HepG2 (cell line): ENCODE results near the gene GUCA1A. TPM values are rescaled to one million over a fixed set of nuclear protein-coding genes. Genes with fewer than 3 reads are reported as not detected.

Source experiments
- ATAC-seq: fragments of 200-7000 bp; cut with Tn5 transposase; 3 replicates; pipeline ENCODE4 v1.9.1; 2020; ENCODE audit warnings: mild to moderate bottlenecking, moderate library complexity
- BruUV-seq: library from RNA; stranded (reverse); fragments of 400-500 nt; replicated peaks from 2 replicates; lab custom pipeline; 2021; lab: Mats Ljungman, UMichigan
- CTCF ChIA-PET: fragments of 300-600 bp; formaldehyde crosslinking; extraction: SDS; loops from one replicate; lab custom pipeline; 2021; ENCODE audit warnings: low total read pairs, inconsistent platforms, low intra/inter-chr PET ratio; lab: Yijun Ruan, JAX
- POLR2A ChIA-PET: fragments of 350-600 bp; sonication (Branson Sonifier 250); formaldehyde crosslinking; loops from one replicate; lab custom pipeline; 2020; ENCODE audit warnings: antibody characterized with exemption, inconsistent platforms; lab: Yijun Ruan, JAX
- DNase-seq: peaks from one replicate; pipeline ENCODE4 v3.0.0-alpha.2; 2015; ENCODE audit warnings: low spot score
- FAIRE-seq: peaks from 3 replicates; lab custom pipeline; 2011; peaks lifted over from hg19 to GRCh38; lab: Jason Lieb, UNC
- H2AFZ ChIP-seq: one replicate; pipeline ENCODE4 v1.6.1; 2011; ENCODE audit warnings: low read length, inconsistent platforms
- H3K27ac ChIP-seq: fragments of 300-600 bp; 3 replicates; pipeline ENCODE4 v1.8.0; 2011; ENCODE audit warnings: mixed run types, mild to moderate bottlenecking, mixed read lengths, low read length, inconsistent platforms; ENCODE audit not compliant: insufficient read depth; ENCODE audit errors: extremely low read length
- H3K27me3 ChIP-seq, 2 experiments: fragments of 200-600 bp in 1 of 2; 2 replicates in 1 of 2; 3 replicates in 1 of 2; pipeline versions ENCODE4 v1.6.0 to v1.8.0; 2011; ENCODE audit warnings: low read length in 2 of 2, mild to moderate bottlenecking in 2 of 2, moderate library complexity in 2 of 2, inconsistent platforms in 1 of 2; ENCODE audit not compliant: insufficient read depth in 2 of 2, control insufficient read depth in 1 of 2
- H3K36me3 ChIP-seq, 2 experiments: fragments of 200-600 bp in 1 of 2; replicated peaks in 1 of 2; 2 replicates in 1 of 2; 3 replicates in 1 of 2; pipeline versions ENCODE4 v1.5.1 to v1.8.0; 2011; ENCODE audit warnings: low read length in 2 of 2, inconsistent platforms in 1 of 2; ENCODE audit not compliant: insufficient read depth in 2 of 2, control insufficient read depth in 1 of 2
- H3K4me1 ChIP-seq: 2 replicates; pipeline ENCODE4 v1.5.1; 2012; ENCODE audit warnings: low read length, inconsistent platforms; ENCODE audit not compliant: insufficient read depth
- H3K4me2 ChIP-seq: 2 replicates; pipeline ENCODE4 v1.6.0; 2011; ENCODE audit warnings: low read depth, low read length, inconsistent platforms
- H3K4me3 ChIP-seq, 3 experiments: fragments of 200-600 bp in 1 of 3; sonication (generic), shearing (Covaris generic) in 1 of 3; replicated peaks in 1 of 3; 2 replicates each; pipeline ENCODE4 v1.5.1; 2011 to 2016; ENCODE audit warnings: low read length in 3 of 3, inconsistent platforms in 2 of 3, low read depth in 2 of 3, mild to moderate bottlenecking in 2 of 3, control low read depth in 1 of 3, mixed read lengths in 1 of 3; ENCODE audit not compliant: insufficient read depth in 1 of 3
- H3K79me2 ChIP-seq: one replicate; pipeline ENCODE4 v1.6.1; 2011; ENCODE audit warnings: low read length, inconsistent platforms; ENCODE audit not compliant: insufficient read depth
- H3K9ac ChIP-seq: 2 replicates; pipeline ENCODE4 v1.6.0; 2011; ENCODE audit warnings: mild to moderate bottlenecking, low read depth, low read length, inconsistent platforms; ENCODE audit not compliant: insufficient read depth
- H3K9me3 ChIP-seq: 2 replicates; pipeline ENCODE4 v1.5.1; 2012; ENCODE audit warnings: mild to moderate bottlenecking, low read length
- H4K20me1 ChIP-seq: 2 replicates; pipeline ENCODE4 v1.6.0; 2011; ENCODE audit warnings: inconsistent platforms, mild to moderate bottlenecking, low read length, moderate library complexity; ENCODE audit not compliant: insufficient read depth
- ATF7 ChIP-seq, 2 experiments: fragments of 450-650 bp in 1 of 2; sonication (generic) in 1 of 2; formaldehyde crosslinking in 1 of 2; IDR thresholded peaks; 2 replicates each; pipeline versions ENCODE4 v1.4.0 to v1.6.1; 2016 to 2020; ENCODE audit warnings: antibody characterized with exemption in 1 of 2, mild to moderate bottlenecking in 1 of 2, missing genetic modification reagents in 1 of 2
- HNRNPK ChIP-seq: fragments of 200-400 bp; formaldehyde crosslinking; IDR thresholded peaks from 2 replicates; pipeline ENCODE4 v1.6.1; 2018; ENCODE audit warnings: low read length, low read depth, moderate library complexity, mild to moderate bottlenecking; ENCODE audit not compliant: poor library complexity, severe bottlenecking
- MYNN ChIP-seq: sonication (generic); formaldehyde crosslinking; IDR thresholded peaks from 2 replicates; pipeline ENCODE4 v1.4.0; 2020; ENCODE audit warnings: mild to moderate bottlenecking, low read depth, missing genetic modification reagents
- NFRKB ChIP-seq: fragments of 450-650 bp; IDR thresholded peaks from 2 replicates; pipeline ENCODE4 v1.6.1; 2017
- THAP11 ChIP-seq: IDR thresholded peaks from 2 replicates; pipeline ENCODE4 v1.6.1; 2016; ENCODE audit warnings: missing biosample characterization, missing genetic modification reagents
- ZNF101 ChIP-seq: sonication (generic); formaldehyde crosslinking; IDR thresholded peaks from 2 replicates; pipeline ENCODE4 v1.4.0; 2020; ENCODE audit warnings: mild to moderate bottlenecking, low read depth, missing genetic modification reagents, borderline replicate concordance
- ZNF121 ChIP-seq: sonication (generic); formaldehyde crosslinking; IDR thresholded peaks from 2 replicates; pipeline ENCODE4 v1.5.0; 2020; ENCODE audit warnings: mild to moderate bottlenecking, missing genetic modification reagents
- ZNF17 ChIP-seq: sonication (generic); formaldehyde crosslinking; IDR thresholded peaks from 2 replicates; pipeline ENCODE4 v1.5.0; 2020; ENCODE audit warnings: mild to moderate bottlenecking, missing genetic modification reagents
- ZNF724P ChIP-seq: sonication (generic); formaldehyde crosslinking; IDR thresholded peaks from 2 replicates; pipeline ENCODE4 v1.8.0; 2022; ENCODE audit warnings: missing genetic modification reagents, borderline replicate concordance
- WGBS: methylation state at CpG from one replicate; pipeline ENCODE4 v1.1.6; 2017; ENCODE audit warnings: low lambda C conversion rate; 5-methylcytosine and 5-hydroxymethylcytosine counted together
- in situ Hi-C: cut with HindIII; loops from 2 replicates; pipeline ENCODE4 v1.10.0; 2017; ENCODE audit warnings: low pct_unique_long_range_greater_than_20kb; ENCODE audit not compliant: extremely low pct_ligation_motif_present
- intact Hi-C: fragments of 100-400 bp; cut with micrococcal nuclease; formaldehyde crosslinking; loops from one replicate; pipeline ENCODE4 v1.10.0; 2022; ENCODE audit not compliant: unreplicated experiment
- polyA plus RNA-seq, 8 experiments: library from polyadenylated mRNA; depleted of rRNA in 3 of 8; stranded (reverse) in 7 of 8; unstranded in 1 of 8; fragments of >200 nt; fragmentation: Illumina TruSeq in 4 of 8; extraction: Trizol in 4 of 8; gene quantifications; 2 replicates each; pipeline versions ENCODE4 v1.2.1 to v1.2.3, GENCODE V29; 2011 to 2016; ENCODE audit warnings: low read depth in 4 of 8, missing spikeins in 1 of 8, mixed read lengths in 1 of 8; ENCODE audit not compliant: insufficient read depth in 1 of 8
- total RNA-seq, 5 experiments: library from RNA; depleted of rRNA; stranded (reverse); fragments of >200 nt; fragmentation: Illumina TruSeq; extraction: Trizol; gene quantifications; 2 replicates each; pipeline ENCODE4 v1.2.3, GENCODE V29; 2016; ENCODE audit warnings: low read depth in 1 of 5
- TF ChIP-seq, protein P1 (sequence below): sonication (generic); formaldehyde crosslinking; IDR thresholded peaks from 2 replicates; pipeline ENCODE4 v1.8.1; 2023; ENCODE audit warnings: mild to moderate bottlenecking, missing genetic modification reagents
- TF ChIP-seq, protein P2 (sequence below): sonication (generic); formaldehyde crosslinking; IDR thresholded peaks from 2 replicates; pipeline ENCODE4 v1.5.1; 2020; ENCODE audit warnings: mild to moderate bottlenecking, missing genetic modification reagents, borderline replicate concordance
- TF ChIP-seq, protein P3 (sequence below), 2 experiments: fragments of 450-650 bp in 1 of 2; sonication (generic) in 1 of 2; formaldehyde crosslinking in 1 of 2; IDR thresholded peaks; 2 replicates each; pipeline versions ENCODE4 v1.6.1 to v1.8.0; 2016 to 2022; ENCODE audit warnings: antibody characterized with exemption in 1 of 2, mild to moderate bottlenecking in 1 of 2, missing genetic modification reagents in 1 of 2

The GUCA1A gene
- total and polyA plus RNA-seq, 2 of the 13 experiments (the other 11 are each of a cell fraction or from before 2014, with no cell fraction given): not detected

DNA sequence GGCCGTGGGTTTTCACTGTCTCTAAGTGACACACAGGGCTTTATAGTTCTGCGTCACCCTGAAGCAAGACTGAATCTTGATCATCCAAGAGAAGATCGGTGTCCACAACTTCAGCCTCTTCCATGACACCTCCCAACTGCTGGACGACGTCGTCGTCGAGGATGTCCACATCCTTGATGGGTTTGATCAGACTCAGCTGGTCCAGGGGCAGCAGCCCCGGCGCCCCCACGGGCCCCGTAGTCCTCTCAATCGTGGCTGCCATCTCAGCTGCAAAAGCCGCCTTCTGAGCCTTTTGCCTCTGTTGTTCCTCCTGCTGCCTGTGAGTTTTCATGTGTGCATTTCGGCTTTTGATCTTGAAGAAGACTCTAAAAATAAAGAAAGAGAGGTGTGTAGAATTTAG, 55.1 kb downstream of the GUCA1A start:
- Histone ChIP-seq H3K9ac (no peak overlapping the region), H3K9me3 (no peaks in the 10 kb centered on the region), H3K27ac (no peak overlapping the region), H3K79me2 (no peaks in the 10 kb centered on the region), H4K20me1 (no peaks in the 10 kb centered on the region), H3K4me3 (no peak overlapping the region), H3K4me1 (peaks cover 43% of the 10 kb centered on the region), H2AFZ (no peak overlapping the region), H3K36me3 (no peaks in the 10 kb centered on the region), H3K27me3 (no peaks in the 10 kb centered on the region), H3K4me2 (no peak overlapping the region)
- no TSS peak for BruUV-seq
- in situ Hi-C loops (loop anchor here (5.0 kb wide), 1 partner anchor 61 kb away; no protein-coding TSS in a partner anchor), intact Hi-C loops (no loop called here)
- FAIRE-seq (no peak), DNase-seq (no peak), ATAC-seq (no peak)
- ChIA-PET POLR2A (interaction anchor here (2.5 kb wide), 1 partner anchor 11 kb away, joined by 9 read pairs; no protein-coding TSS in a partner anchor), CTCF (no interaction called here)
- 84% methylated on average over 15 of the region's 15 CpGs for WGBS
- TF ChIP-seq THAP11 (CRISPR knock-in tag) (no peak), ZNF724P (CRISPR knock-in tag) (no peak), ZNF17 (CRISPR knock-in tag) (no peak), MYNN (CRISPR knock-in tag) (no peak), ZNF121 (CRISPR knock-in tag) (no peak), ZNF101 (no peak), NFRKB (no peak), HNRNPK (no peak), ATF7 (IDR thresholded peaks at IDR 0.05) (no peak), ATF7 (CRISPR knock-in tag; IDR thresholded peaks at IDR 0.05) (no peak)
- TF ChIP-seq, protein P1, sequence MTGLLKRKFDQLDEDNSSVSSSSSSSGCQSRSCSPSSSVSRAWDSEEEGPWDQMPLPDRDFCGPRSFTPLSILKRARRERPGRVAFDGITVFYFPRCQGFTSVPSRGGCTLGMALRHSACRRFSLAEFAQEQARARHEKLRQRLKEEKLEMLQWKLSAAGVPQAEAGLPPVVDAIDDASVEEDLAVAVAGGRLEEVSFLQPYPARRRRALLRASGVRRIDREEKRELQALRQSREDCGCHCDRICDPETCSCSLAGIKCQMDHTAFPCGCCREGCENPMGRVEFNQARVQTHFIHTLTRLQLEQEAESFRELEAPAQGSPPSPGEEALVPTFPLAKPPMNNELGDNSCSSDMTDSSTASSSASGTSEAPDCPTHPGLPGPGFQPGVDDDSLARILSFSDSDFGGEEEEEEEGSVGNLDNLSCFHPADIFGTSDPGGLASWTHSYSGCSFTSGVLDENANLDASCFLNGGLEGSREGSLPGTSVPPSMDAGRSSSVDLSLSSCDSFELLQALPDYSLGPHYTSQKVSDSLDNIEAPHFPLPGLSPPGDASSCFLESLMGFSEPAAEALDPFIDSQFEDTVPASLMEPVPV (CRISPR knock-in tag): no peak
- TF ChIP-seq, protein P2, sequence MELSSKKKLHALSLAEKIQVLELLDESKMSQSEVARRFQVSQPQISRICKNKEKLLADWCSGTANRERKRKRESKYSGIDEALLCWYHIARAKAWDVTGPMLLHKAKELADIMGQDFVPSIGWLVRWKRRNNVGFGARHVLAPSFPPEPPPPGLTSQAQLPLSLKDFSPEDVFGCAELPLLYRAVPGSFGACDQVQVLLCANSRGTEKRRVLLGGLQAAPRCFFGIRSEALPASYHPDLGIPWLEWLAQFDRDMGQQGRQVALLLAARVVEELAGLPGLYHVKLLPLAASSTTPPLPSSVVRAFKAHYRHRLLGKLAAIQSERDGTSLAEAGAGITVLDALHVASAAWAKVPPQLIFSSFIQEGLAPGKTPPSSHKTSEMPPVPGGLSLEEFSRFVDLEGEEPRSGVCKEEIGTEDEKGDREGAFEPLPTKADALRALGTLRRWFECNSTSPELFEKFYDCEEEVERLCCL: no peak
- TF ChIP-seq, protein P3, sequence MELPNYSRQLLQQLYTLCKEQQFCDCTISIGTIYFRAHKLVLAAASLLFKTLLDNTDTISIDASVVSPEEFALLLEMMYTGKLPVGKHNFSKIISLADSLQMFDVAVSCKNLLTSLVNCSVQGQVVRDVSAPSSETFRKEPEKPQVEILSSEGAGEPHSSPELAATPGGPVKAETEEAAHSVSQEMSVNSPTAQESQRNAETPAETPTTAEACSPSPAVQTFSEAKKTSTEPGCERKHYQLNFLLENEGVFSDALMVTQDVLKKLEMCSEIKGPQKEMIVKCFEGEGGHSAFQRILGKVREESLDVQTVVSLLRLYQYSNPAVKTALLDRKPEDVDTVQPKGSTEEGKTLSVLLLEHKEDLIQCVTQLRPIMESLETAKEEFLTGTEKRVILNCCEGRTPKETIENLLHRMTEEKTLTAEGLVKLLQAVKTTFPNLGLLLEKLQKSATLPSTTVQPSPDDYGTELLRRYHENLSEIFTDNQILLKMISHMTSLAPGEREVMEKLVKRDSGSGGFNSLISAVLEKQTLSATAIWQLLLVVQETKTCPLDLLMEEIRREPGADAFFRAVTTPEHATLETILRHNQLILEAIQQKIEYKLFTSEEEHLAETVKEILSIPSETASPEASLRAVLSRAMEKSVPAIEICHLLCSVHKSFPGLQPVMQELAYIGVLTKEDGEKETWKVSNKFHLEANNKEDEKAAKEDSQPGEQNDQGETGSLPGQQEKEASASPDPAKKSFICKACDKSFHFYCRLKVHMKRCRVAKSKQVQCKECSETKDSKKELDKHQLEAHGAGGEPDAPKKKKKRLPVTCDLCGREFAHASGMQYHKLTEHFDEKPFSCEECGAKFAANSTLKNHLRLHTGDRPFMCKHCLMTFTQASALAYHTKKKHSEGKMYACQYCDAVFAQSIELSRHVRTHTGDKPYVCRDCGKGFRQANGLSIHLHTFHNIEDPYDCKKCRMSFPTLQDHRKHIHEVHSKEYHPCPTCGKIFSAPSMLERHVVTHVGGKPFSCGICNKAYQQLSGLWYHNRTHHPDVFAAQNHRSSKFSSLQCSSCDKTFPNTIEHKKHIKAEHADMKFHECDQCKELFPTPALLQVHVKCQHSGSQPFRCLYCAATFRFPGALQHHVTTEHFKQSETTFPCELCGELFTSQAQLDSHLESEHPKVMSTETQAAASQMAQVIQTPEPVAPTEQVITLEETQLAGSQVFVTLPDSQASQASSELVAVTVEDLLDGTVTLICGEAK (IDR thresholded peaks at IDR 0.05): no peak
- TF ChIP-seq, protein P3 (CRISPR knock-in tag; IDR thresholded peaks at IDR 0.05): no peak
